ENCODE measurements around the gene C10orf120.

The C10orf120 gene

DNA sequence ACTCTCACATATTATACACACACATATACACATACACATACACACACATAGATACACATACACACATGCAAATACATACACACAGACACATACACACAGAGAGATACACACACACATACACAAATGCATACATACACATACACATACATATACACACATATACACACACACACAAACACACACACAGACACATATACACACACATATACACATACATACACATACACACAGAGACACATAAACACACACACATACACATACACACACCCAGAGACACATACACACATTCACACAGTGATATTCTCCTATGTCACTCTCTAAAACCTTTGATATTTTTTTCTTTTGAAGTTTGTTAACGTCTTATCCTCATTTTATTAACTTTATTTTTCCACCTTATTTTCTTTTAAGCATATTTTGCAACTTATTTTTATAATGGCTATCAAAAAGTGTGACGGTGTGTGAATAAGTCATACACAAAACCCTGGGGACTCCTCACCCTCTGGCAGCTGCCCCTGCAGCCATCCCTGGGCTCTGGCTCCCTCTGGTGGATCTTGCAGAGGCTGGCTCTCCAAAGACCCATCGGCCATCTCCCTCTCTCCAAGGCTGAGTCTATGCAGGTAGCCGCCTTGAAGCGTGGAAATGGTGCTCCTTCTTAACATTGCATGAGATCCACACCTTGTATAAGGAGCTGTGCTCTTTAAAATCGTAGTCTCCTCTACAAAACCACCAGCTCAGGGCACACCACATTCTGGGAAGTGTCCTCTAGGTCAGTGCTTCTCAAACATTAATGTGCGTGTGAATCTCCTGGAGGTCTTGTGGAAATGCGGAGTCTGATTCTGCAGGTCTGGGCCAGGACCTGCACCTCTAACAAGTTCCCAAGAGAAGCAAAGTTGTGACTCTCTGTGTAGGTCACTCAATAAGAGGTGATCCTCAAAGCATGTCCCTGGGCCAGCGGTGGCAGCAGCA, 4.1 kb upstream of the C10orf120 start:
- no peak for DNase-seq (ENCODE audit: low read depth)

DNA sequence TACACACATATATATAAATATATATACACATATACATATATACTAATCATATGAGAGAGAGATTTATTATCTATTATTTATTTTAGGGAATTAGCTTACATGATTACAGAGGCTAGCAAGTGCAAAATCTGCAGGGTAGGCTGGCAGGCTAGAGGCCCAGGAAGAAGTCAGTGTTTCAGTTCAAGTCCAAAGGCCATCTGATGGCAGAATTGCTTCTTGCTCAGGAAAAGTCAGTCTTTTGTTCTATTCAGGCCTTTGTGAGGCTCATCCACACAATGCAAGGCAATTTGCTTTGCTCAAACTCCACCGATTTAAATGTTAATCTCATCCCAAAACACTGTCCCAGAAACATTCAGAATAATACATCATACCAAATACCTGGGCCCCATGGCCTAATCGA, 2.6 kb upstream of the C10orf120 start:
- no peak for DNase-seq (ENCODE audit: low read depth)

DNA sequence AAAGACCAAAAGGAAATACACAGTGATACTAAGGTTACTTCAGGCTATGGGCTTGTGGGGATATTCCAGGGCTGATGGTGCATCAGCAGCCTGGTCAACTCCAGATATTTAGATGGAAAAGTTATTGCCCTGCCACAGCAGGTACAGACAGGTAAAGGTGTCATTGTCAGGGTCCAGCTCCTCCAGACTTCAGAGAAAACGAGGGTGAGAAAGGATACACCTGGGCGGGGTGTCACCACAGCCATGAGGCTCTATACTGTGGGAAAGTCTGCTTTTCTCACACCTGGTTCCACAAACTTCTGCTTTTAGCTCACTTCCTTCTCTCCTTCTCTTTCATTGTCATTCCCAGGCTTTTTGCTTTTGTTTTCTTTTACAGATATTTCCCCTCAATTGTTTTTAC, 2.0 kb upstream of the C10orf120 start:
- no peak for DNase-seq (ENCODE audit: low read depth)

- no peak for DNase-seq (ENCODE audit: low read depth)
Measured at GRCh38 chr10:122696687-122697086, 3.0 kb downstream of the C10orf120 start.

GRCh38 chr10:122692744-122693143, 6.9 kb downstream of the C10orf120 start:
- DNase-seq (ENCODE audit: low read depth): no peak

GRCh38 chr10:122689146-122689820, 10.4 kb downstream of the C10orf120 start:
- no peak for DNase-seq (ENCODE audit: low read depth)

- DNase-seq (ENCODE audit: low read depth): no peak
Measured at GRCh38 chr10:122688293-122688989, 11.2 kb downstream of the C10orf120 start.

DNA sequence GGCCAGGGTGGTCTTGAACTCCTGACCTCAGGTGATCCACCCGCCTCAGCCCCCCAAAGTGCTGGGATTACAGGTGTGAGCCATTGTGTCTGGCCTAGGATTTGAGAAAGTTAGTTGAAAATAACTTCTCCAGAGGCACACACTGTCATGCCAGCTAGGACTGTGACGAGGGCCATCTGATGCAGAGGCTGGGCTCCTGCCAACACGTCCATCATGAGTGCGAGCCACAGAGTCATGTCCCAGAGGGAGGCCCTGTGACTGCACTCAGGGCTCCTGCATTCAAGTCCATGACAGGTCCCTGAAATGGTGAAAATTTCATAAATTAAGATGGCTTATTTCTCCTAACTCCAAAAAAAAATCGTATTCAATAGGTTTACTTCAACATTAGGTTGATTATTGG, 17.1 kb downstream of the C10orf120 start:
- DNase-seq (ENCODE audit: low read depth): no peak

DNA sequence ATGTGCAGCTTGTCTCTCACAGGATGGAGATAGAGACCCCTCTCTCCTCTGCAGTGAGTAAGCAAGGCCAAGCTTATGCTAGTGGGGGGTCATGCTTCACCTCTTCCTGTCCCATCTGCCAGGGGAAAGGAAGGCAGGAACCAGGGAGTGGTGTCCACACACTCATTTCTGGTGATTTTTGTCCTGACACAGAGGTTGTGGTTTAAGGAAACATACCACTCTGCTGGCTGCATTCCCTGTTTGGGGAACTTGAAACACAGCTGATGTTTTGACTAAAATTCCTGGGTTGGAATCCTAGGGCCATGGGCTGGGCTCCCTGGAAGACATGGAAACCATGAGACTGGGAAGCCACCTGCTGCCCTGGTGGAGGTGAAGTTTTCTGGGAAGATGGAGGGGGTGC, 21.4 kb downstream of the C10orf120 start:
- DNase-seq (ENCODE audit: low read depth): no peak

DNA sequence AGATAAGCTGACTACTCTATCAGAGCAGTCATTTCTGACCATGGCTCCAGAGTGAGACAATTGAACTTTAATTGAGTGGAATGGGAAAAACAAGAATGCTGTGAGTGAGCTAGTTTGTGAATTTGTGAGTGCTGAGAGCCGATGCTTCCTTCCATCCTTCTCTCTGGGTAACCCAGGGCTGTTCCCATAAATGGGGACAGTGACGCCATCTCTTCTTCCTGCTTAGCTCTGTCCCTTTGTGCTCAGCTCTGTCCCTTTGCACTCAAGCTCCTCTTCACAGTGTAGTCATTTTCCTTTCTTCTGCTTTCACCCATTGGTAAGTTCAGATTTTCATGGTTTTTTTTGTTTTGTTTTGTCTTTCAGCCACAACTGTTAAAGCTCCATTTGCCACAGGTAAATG, 24.4 kb downstream of the C10orf120 start:
- no peak for DNase-seq (ENCODE audit: low read depth)

- DNase-seq (ENCODE audit: low read depth): no peak
Measured at GRCh38 chr10:122674781-122675180, 24.9 kb downstream of the C10orf120 start.

GRCh38 chr10:122673731-122674130, 25.9 kb downstream of the C10orf120 start:
- DNase-seq (ENCODE audit: low read depth): no peak

- no peak for DNase-seq (ENCODE audit: low read depth)
Measured at GRCh38 chr10:122673269-122673668, 26.4 kb downstream of the C10orf120 start.

GRCh38 chr10:122672655-122673054, 27.0 kb downstream of the C10orf120 start:
- DNase-seq (ENCODE audit: low read depth): no peak

DNA sequence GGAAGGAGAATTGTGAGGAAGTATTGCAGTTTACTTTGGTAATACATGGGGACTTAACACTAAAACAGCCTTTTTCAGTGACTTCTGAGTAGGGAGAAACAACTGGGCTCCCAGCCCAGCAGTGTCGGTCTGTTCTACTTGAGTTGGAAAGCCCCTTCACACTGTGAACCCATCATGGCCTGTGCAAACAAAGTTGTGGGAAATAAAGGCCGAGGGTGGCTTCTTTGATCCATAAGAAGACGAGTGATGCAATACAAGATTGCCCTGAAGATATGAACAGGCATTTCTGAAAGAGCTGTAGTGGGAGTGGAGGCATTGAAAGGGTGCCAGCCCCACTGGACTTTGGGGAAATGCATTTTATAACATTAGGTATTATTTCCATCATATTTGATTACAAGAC, 28.3 kb downstream of the C10orf120 start:
- no peak for DNase-seq (ENCODE audit: low read depth)

- DNase-seq (ENCODE audit: low read depth): no peak
Measured at GRCh38 chr10:122669842-122670241, 29.8 kb downstream of the C10orf120 start.

DNA sequence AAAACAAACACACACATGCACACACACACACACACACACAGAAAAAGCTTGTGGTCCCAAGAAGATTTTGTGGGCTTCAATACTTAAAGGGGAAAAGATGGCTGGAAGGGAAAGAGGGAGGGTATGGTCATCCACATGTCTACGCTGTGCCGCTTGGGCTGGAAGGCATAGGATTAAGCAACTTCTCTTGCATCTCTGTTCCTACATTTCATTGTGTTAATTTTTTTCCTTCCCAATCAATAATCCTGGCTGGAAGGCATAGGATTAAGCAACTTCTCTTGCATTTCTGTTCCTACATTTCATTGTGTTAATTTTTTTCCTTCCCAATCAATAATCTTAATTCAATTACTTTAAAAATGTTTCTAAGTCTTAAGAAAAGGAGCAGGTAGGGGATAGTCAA, 30.6 kb downstream of the C10orf120 start:
- DNase-seq (ENCODE audit: low read depth): no peak

DNA sequence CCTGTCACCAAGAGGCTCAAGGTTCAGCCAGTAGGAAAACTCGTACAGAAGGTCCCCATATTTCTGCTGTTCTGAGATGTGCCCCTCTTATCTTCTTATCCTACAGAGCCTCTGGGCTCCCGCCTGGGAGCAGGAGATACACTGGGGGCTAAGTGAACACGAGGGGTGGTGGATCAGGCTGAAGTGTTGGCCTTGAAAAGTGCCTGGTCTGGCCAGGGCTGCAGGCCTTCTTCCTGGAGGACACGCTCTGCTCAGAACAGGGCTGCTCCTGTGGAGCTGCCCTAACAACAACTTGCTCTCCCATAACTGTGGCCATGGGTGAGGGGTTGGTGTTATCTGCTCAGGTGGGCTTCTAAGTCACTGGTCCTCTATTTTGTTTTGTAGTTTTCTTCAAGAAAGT, 33.7 kb downstream of the C10orf120 start:
- no peak for DNase-seq (ENCODE audit: low read depth)

DNA sequence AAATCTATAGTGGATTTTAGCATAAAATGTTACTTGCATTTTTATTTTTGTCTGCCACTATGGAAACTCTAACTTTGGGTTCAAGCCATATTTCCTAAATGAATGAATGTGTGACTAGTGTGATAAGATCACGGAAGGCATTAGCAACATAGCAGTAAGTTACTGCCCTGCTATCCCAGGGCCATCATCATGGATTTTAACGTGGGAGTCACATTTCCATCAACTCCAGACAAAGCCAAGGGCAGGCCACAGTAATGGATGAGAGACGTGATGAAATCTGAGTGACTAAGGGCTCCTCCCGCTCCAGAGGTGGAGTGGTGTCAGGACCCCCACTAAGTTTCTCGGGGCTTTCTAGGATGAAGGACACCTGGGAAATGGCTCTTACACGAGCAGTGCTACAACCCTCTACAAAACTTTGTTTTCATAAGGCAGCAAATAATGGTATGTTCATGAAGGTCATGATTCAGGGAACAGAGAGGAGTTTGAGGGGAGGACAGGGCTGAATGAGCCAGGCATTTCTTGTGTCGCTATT, 34.3 kb downstream of the C10orf120 start:
- no peak for DNase-seq (ENCODE audit: low read depth)

GRCh38 chr10:122664501-122664900, 35.1 kb downstream of the C10orf120 start:
- DNase-seq (ENCODE audit: low read depth): no peak

- DNase-seq (ENCODE audit: low read depth): no peak
Measured at GRCh38 chr10:122663516-122664130, 36.0 kb downstream of the C10orf120 start.

GRCh38 chr10:122662231-122662630, 37.4 kb downstream of the C10orf120 start:
- DNase-seq (ENCODE audit: low read depth): no peak

All from stimulated activated CD8-positive, alpha-beta memory T cell treated with anti-CD3 and anti-CD28 coated beads, Interleukin-12 subunit alpha, Interleukin-12 subunit beta, amount 100 ng/mL, for 4 hours (primary cell).